NCI-H82 treated with DMSO at 0.1 percent for 48 hours (cell line): ENCODE data around the gene PLEKHO2.

Experiments used
- DNase-seq: peaks from one replicate; lab custom pipeline; 2025; ENCODE audit not compliant: unreplicated experiment; lab: John Stamatoyannopoulos, UW

The PLEKHO2 gene

GRCh38 chr15:64825431-64826294 lies 16.1 kb upstream of the PLEKHO2 start, which contains the start of gene PIF1:
Gene PIF1, minus strand, starts transcription at chr15:64825647. Its CDS starts 1,312 bp downstream, at chr15:64824335.
- peak; percentile 99 for DNase-seq

GRCh38 chr15:64828985-64829384 lies 12.7 kb upstream of the PLEKHO2 start:
- no peak for DNase-seq

- no peak for DNase-seq
These were observed 8.0 kb upstream of the PLEKHO2 start for GRCh38 chr15:64833690-64834089.

GRCh38 chr15:64836023-64836536 lies 5.6 kb upstream of the PLEKHO2 start:
- no peak for DNase-seq

GRCh38 chr15:64837502-64837901 lies 4.2 kb upstream of the PLEKHO2 start:
- no peak for DNase-seq

- DNase-seq, result no peak
These were observed 713 bp upstream of the PLEKHO2 start for GRCh38 chr15:64841060-64841343.

GRCh38 chr15:64842096-64842939 lies 603 bp downstream of the PLEKHO2 start:
- DNase-seq, result no peak

GRCh38 chr15:64842986-64843561 lies 1.4 kb downstream of the PLEKHO2 start:
- DNase-seq, result no peak

- no peak for DNase-seq
These were observed 2.3 kb downstream of the PLEKHO2 start for GRCh38 chr15:64843991-64844390.

- DNase-seq, result no peak
These were observed 2.9 kb downstream of the PLEKHO2 start for GRCh38 chr15:64844576-64845145.

GRCh38 chr15:64845183-64845611 lies 3.5 kb downstream of the PLEKHO2 start:
- DNase-seq, result no peak

GRCh38 chr15:64845831-64846595 lies 4.3 kb downstream of the PLEKHO2 start:
- no peak for DNase-seq

- no peak for DNase-seq
These were observed 5.3 kb downstream of the PLEKHO2 start for GRCh38 chr15:64847016-64847415.

GRCh38 chr15:64847448-64847847 lies 5.7 kb downstream of the PLEKHO2 start:
- DNase-seq, result no peak

- no peak for DNase-seq
These were observed 6.4 kb downstream of the PLEKHO2 start for GRCh38 chr15:64847876-64848716.

- DNase-seq, result no peak
These were observed 9.2 kb downstream of the PLEKHO2 start for GRCh38 chr15:64850778-64851502.

GRCh38 chr15:64851503-64851840 lies 9.8 kb downstream of the PLEKHO2 start:
- DNase-seq, result no peak

- no peak for DNase-seq
These were observed 12.3 kb downstream of the PLEKHO2 start for GRCh38 chr15:64854041-64854440.

GRCh38 chr15:64854526-64854925 lies 12.8 kb downstream of the PLEKHO2 start:
- no peak for DNase-seq
